Measurements from ENCODE around the gene OCA2.

Gene OCA2

GRCh38 chr15:28118531-28118930 lies 19.4 kb upstream of the OCA2 start:
- DNase-seq: no peak

DNA sequence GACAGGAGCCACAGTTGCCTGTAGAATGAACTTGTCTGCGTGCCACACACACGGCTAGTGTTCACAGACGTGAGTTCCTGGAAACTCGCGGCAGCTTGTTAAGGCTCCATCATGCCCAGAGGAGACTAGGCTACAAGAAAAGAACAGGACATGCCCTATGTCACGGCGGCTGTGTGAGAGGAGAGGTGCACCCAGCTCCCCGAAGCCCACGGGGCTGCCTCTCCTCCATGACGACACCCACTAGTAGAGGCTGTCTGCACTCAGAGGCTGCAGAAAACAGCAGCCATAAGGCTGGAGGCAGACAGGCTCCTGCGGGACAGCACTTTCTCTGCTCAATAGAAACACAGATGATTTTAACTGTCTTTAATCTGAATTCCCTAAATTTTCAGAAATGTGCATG lies 19.0 kb upstream of the OCA2 start:
- no peak for DNase-seq

GRCh38 chr15:28117432-28117990 lies 18.4 kb upstream of the OCA2 start:
- DNase-seq: no peak

DNA sequence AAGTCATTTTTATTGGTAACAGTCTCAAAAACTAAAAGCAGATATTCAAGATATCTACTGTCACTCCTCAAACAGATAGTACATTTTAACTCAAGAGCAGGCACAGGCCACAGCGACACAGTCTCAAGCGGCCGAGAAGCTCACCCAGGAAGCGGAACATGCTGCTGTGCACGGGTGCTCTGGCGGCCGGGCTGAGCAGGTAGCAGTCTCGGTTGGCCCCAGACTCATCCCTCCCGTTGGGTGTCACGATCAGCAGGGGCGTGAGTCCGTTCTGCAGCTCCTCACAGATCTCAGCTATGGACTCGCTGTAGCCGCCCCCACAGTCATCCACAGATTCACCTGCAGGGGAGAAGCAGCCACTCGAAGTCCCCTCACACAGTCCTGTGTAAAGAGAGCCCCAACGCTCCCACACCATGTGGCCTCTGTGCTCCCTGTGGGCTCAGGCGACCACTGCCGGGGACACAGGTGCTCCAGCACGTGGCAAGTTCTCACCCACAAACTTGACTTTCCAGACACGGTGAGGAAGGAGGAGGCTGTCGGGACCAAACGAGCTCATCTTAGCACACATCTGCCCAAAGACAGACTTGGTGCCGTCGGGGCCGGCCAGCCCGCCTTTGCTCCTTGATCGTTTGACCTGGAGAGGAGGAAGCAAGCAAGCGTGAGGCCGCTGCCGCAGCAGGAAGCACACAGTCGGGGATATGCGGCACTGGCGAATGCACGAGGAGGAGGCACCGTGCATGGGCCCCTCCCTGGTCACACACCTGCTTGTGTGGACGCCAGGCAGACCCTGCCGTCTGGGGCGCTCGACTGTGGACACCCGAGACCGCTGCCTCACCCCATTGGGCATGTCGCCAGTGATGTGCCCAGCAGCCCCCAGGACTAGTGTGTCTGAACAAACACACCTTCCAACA lies 17.7 kb upstream of the OCA2 start:
- no peak for DNase-seq

GRCh38 chr15:28115871-28116270 lies 16.8 kb upstream of the OCA2 start:
- no peak for DNase-seq

DNA sequence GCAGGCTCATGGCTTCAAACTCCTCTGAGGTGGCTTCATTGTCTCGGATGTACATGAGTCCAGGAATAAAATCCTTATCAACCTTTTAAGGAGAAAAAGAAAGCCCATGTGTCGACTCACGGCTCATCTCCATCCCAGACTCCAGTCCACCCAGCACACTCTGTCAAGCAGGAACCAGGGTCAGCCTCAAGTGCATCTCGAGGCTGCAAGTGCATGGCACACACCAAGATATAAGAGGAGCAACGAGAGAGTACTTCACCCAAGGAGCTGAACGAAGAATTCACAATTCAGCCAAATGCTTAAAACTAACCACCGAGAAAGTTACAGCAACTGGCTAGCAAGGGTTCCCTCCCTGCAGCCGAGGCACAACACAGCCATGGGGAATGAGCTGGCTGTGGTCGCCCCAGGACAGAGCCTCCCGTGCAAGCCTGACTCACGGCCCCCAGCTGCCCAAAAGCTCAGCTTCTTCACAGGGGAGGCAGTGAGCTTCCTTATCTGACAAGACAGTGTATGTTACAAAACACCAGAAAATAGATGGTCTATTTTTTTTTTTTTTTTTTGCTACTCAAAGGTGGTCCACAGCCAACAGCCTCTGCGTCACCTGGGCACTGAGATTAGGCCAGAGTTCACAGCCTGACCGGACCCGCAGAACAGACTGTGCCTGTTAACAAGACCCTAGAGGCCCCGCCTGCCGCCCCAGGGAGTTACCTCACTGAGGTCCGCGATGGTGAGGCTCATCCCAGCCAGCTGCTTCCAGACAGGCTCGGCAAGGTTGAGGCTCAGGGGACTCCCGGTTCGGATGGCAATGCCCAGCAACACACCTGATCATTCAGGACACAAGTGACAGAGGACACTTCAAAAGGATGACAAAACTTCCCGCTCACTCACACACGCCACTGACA lies 15.9 kb upstream of the OCA2 start:
- DNase-seq: no peak

DNA sequence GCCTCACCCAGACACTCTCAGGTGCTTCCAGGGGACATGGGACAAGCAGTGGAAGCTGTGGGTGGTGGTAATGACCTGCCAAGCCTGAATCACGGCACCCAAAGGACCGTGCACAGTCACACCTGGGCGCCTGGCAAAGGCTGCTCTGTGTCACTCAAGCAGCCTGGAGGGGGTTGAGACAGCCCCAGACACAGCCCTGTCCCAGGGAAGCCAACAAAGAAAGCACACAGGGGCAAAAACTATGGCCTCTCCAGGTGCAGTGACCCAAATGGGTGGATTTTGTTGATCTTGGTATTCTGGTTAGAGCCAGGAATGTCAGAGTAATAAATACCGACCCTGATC lies 15.0 kb upstream of the OCA2 start:
- no peak for DNase-seq

DNA sequence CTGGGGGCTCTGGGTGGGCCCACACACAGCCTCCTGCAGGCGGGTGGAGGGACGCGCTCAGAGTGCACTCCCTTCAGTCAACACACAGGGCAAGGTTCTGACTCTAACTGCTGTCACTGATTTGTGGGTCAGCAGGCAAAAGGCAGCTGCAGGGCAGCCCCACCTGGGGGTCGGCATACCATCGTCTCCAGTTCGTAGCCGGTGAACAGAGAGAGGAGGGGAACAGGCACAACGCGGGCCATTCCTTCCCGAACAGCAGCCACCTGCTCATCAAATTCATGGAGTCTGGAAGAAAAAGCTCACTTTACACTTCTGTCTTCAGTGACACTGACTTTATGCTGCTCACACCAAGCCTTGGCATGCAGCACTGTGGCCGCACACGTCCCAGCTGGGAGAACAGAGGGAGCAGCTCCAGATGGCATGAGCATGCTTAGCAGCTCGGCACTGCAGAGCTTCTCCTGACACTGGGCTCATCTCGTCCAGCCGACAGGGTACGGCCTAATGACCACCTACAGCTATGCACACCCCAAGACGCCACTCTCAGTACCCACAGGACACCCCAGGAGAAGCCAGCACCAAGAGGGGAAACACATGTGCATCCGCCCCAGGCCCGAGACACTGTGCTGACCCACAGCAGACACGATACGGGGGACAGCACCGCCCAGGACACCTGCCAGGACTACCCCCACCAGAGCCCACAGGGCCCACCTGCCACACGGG lies 14.4 kb upstream of the OCA2 start:
- no peak for DNase-seq

- no peak for DNase-seq
Observed at GRCh38 chr15:28112962-28113361, 13.8 kb upstream of the OCA2 start.

GRCh38 chr15:28112101-28112760 lies 13.1 kb upstream of the OCA2 start:
- DNase-seq: no peak

- no peak for DNase-seq
Observed at GRCh38 chr15:28111543-28111942, 12.4 kb upstream of the OCA2 start.

- no peak for DNase-seq
Observed at GRCh38 chr15:28110481-28110881, 11.4 kb upstream of the OCA2 start.

DNA sequence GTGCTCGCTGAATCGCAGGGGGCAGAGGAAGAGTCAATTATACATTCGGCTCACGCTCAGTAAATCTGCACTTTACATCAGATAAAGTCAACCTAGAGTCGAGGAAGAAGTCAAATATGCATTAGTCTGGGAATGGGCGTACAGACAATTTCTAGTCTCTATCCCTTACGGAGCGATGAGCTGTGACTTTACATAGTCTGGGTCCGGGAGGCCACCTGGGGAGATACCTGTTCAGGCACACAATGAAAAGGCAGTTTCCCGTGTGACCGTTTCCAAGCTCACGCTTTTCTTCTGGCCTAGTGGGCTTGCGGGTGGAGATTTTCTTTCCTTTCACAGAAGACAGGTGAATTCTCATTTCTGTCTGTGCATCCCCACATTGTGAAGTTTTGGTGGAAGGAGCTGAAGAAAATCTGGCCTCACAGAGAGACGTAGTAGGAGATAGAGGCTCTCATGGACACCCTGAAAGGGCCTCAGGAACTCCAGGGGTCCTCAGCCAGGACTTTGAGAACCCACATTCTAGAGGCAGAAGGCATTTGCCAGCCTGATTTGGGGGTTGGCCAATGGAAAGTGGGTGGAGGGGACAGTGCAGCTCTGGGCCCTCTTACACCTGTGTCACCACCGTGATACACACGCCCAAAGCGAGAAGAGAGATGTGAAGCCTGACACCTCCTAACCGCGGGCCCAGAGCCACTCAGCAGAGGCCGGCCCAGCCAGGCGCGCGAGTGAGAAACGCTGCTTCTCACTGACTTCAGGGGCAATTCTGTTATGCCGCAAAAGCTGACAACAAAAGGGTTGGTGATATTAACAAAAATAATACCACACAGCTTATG lies 10.7 kb upstream of the OCA2 start:
- no peak for DNase-seq

DNA sequence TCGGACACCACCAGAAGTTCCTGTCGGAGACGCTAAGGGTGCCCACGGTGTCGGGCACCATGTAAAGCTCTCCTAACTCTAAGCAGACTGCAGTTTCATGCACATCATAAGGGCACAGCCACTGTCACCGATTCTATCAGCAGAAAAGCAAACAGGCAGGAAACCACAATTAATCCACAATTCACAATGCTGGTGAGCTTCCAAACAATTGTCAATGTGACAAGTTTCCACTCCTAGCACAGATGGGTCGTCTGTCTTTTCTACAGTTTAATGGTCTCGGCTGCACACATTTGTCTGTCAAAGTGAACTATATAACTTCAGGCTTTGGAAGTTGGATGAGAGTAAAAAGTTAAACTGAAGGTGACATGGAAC lies 8.8 kb upstream of the OCA2 start:
- no peak for DNase-seq

DNA sequence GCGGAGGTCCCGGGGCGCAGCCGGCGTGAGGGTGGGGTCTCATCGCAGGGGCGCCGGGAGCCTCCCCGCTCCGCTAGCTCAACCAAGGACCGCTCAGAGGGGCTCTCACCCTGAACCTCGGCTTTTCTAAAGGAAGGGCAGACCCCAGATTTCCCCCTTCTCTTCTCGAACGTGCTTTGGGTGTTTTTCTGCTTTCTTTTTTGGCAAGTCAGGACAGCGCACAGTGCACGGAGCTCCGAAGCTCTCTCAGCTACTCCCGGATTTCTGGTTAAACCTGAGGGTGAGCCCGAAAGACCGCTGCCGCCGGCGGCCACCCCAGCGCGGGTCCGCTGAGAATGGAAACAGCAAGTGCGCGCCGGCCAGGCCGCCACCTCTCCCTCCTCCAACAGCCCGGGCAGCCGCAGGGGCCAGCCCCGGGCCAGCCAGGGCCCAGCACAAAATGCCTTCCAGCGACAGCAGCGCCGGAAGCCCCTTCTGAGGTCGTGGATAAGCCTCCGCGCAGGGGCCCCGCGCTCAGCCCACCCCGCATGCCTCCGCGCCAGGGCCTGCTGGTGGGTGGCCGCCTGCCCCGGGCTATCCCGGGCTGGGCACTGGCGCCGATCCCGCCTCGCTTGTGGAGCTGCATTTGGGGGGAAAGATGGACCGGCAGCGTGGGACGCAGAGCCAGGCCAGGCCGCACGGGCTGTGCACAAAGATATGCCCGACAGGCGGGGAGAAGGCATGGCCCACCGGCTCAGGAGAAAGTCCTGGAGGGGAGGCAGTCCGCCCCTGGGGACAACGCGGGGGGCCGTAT lies 8.2 kb upstream of the OCA2 start:
- DNase-seq: no peak

DNA sequence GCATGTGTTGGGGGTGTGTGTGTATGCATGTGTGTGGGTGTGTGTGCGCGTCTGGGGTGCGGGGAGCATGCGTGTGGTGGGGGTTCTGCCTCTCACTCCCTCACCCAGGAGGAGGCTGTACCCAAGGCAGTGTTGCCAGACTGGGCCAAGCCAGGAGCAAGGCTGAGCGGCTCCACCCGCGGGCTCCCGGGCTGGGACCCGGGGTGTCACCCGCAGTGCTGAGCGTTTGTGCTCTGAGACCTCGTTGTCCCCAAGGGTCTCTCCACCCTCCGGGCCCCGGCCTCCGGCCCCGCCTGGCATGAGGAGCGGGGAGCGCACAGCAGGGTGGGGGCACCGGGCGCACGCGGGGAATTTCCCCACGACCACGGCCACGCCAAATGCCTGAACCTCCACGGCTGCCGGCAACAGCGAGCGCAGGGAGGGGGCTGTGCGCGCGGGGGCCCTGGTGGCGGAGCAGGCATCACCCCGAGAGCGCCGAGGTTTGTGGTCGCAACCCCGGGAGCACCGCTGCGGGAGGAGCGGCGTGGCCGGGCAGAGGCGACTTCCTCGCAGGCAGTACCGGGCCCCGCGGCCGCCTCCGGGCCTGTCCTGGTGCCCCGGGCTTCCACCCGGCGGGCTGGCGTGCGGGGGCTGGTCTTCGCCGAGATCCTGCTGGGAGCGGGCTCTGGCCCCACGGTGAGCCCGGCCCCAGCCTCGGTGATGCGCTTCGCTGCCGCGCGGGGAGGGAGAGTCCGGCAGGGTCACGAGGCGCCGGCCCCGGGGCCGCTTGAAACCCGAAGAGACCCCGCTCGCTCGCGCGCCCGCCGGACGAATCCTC lies 7.4 kb upstream of the OCA2 start:
- no peak for DNase-seq

DNA sequence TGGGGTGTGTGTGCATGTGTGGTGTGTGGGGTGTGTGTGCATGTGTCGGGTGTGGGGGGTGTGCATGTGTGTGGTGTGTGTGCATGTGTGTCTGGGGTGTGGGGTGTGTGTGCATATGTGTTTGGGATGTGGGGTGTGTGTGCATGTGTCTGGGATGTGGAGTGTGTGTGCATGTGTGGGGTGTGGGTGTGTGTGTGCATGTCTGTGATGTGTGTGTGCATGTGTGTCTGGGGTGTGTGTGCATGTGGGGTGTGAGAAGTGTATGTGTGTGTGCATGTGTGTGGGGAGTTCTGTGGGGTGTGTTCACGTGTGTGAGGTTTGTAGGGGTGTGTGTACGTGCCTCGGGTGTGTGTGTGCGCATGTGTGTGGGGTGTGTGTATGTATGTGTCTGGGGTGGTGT lies 6.7 kb upstream of the OCA2 start:
- DNase-seq: no peak

- no peak for DNase-seq
Observed at GRCh38 chr15:28105224-28105791, 6.2 kb upstream of the OCA2 start.

DNA sequence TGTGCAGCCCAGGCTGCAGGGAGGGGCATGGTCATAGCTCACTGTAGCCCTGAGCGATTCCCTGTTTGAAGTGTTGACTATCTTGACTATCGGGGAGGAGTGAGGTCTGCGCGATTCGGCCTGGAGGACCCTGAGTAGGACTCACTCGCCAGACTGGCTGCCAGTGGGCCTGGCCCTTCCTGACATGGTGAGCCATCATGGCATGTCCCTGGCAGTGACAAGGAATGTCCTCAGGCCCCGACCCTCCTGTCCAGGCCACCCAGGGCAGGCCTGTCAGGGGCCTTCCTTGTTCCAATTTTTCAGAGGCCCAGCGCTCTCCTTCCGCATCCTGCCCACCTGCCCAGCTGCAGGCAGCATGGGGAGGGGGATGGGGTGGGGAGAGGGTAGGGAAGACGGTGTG lies 5.2 kb upstream of the OCA2 start:
- no peak for DNase-seq

GRCh38 chr15:28103831-28104230 lies 4.7 kb upstream of the OCA2 start:
- no peak for DNase-seq

All from NCI-H1092 (cell line).